Bronchial epithelial cell (primary cell): ENCODE results near the gene FCRL2. TPM values are rescaled to one million over a fixed set of nuclear protein-coding genes. Genes with fewer than 3 reads are reported as not detected.
A peak's percentile ranks its signal among the peaks of the same experiment; 100 is the strongest.

Experiments used
- DNase-seq: peaks from one replicate; pipeline ENCODE4 v3.0.0-alpha.2; 2010; ENCODE audit warnings: low read depth
- FAIRE-seq: peaks from 2 replicates; lab custom pipeline; 2011; peaks lifted over from hg19 to GRCh38; lab: Jason Lieb, UNC
- H3K27me3 ChIP-seq: 2 replicates; pipeline ENCODE4 v1.5.1; 2011; ENCODE audit warnings: low read length; ENCODE audit not compliant: control insufficient read depth, insufficient read depth
- H3K36me3 ChIP-seq: 2 replicates; pipeline ENCODE4 v1.5.1; 2011; ENCODE audit warnings: low read length; ENCODE audit not compliant: control insufficient read depth, insufficient read depth
- H3K4me3 ChIP-seq: 2 replicates; pipeline ENCODE4 v1.5.1; 2011; ENCODE audit warnings: mild to moderate bottlenecking, low read depth, low read length, control low read depth
- CTCF ChIP-seq: IDR thresholded peaks from 2 replicates; pipeline ENCODE4 v1.5.1; 2011; ENCODE audit warnings: mild to moderate bottlenecking, moderate library complexity, low read length, control low read depth, inconsistent platforms; ENCODE audit not compliant: insufficient read depth, severe bottlenecking
- total RNA-seq: library from RNA; depleted of rRNA; stranded (reverse); fragments of >200 nt; gene quantifications from 2 replicates; pipeline ENCODE4 v1.2.1, GENCODE V29; 2014

FCRL2 gene
- total RNA-seq, 1 donor from 2014 or later, result not detected

GRCh38 chr1:157806431-157807149, 29.7 kb upstream of the FCRL2 start:
- no peak for FAIRE-seq

GRCh38 chr1:157803851-157804250, 26.9 kb upstream of the FCRL2 start:
- TF ChIP-seq CTCF, result no peak
- H3K27me3 ChIP-seq, result no peaks in the 10 kb centered on the region
- H3K4me3 ChIP-seq, result no peak overlapping the region
- H3K36me3 ChIP-seq, result no peaks in the 10 kb centered on the region
- FAIRE-seq (no peak), DNase-seq (no peak)

More at GRCh38 chr1:157806431-157807149, 29.7 kb upstream of the FCRL2 start:
- no peak for TF ChIP-seq CTCF
- Histone ChIP-seq H3K27me3 (no peaks in the 10 kb centered on the region), H3K36me3 (no peaks in the 10 kb centered on the region), H3K4me3 (no peak overlapping the region)
- no peak for DNase-seq

- Histone ChIP-seq H3K36me3 (no peaks in the 10 kb centered on the region), H3K4me3 (no peak overlapping the region), H3K27me3 (no peaks in the 10 kb centered on the region)
- no peak for TF ChIP-seq CTCF
- FAIRE-seq, result no peak
- DNase-seq, result no peak
Measured at GRCh38 chr1:157799996-157800395, 23.1 kb upstream of the FCRL2 start.

GRCh38 chr1:157798211-157798610, 21.3 kb upstream of the FCRL2 start:
- Histone ChIP-seq H3K27me3 (no peaks in the 10 kb centered on the region), H3K4me3 (no peak overlapping the region), H3K36me3 (no peaks in the 10 kb centered on the region)
- FAIRE-seq (no peak), DNase-seq (peak; percentile 87)
- TF ChIP-seq CTCF, result no peak

GRCh38 chr1:157785248-157785647, 8.3 kb upstream of the FCRL2 start:
- TF ChIP-seq CTCF, result no peak
- Histone ChIP-seq H3K4me3 (no peak overlapping the region), H3K36me3 (no peaks in the 10 kb centered on the region), H3K27me3 (no peaks in the 10 kb centered on the region)
- DNase-seq (no peak), FAIRE-seq (peak; percentile 58)

- Histone ChIP-seq H3K27me3 (no peaks in the 10 kb centered on the region), H3K36me3 (no peaks in the 10 kb centered on the region), H3K4me3 (no peak overlapping the region)
- DNase-seq (no peak), FAIRE-seq (no peak)
- no peak for TF ChIP-seq CTCF
Measured at GRCh38 chr1:157784801-157785200, 7.9 kb upstream of the FCRL2 start.
